ENCODE results near the gene IGLON5. TPM values are rescaled to one million over a fixed set of nuclear protein-coding genes. Genes with fewer than 3 reads are reported as not detected.

IGLON5 gene
- total RNA-seq = not detected in 2 replicates

DNA sequence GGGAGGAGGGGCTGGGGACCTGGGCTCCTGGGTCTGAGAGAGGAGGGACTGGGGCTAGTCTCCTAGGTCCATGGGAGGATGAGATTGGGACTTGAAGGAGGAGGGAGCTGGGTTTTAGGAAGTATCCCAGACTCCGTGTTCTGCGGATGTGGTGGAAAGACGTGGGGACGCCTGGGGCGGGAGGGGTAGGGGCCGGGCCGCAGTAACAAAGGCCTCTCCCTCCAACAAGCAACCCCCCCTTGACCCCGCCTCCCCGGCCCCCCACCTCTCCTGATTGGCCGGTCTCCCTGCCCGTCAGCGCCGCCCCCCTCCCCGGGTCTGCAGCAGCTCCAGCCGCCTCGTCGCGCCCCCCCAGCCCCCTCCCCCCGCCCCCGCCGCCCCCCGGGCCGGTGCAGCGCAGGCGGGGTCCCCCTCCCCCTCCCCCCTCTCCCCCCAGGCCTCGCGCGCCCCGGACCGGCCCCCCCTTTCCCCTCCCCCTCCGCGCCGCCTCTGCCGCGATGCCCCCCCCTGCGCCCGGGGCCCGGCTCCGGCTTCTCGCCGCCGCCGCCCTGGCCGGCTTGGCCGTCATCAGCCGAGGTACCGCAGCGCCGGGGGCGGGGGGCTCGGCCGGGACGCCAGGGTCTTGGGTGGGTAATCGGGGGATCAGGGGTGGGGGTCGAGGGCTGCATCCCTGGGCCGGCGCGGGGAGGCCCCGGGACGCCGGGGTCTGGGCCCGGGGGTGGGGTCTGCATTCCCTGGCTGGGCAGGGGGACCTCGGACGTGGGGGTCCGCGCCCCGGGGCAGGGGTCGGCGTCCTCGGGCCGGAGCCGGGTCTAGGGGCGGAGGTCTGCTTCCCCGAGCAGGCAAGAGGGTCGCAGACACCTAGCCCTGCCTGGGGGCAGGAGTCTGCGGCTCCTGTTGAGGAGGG is at the start of gene IGLON5:
TSS of gene IGLON5 (plus strand) at position 294 of the 907 bp plus-strand sequence. CDS start at position 498, 204 bp downstream.

DNA sequence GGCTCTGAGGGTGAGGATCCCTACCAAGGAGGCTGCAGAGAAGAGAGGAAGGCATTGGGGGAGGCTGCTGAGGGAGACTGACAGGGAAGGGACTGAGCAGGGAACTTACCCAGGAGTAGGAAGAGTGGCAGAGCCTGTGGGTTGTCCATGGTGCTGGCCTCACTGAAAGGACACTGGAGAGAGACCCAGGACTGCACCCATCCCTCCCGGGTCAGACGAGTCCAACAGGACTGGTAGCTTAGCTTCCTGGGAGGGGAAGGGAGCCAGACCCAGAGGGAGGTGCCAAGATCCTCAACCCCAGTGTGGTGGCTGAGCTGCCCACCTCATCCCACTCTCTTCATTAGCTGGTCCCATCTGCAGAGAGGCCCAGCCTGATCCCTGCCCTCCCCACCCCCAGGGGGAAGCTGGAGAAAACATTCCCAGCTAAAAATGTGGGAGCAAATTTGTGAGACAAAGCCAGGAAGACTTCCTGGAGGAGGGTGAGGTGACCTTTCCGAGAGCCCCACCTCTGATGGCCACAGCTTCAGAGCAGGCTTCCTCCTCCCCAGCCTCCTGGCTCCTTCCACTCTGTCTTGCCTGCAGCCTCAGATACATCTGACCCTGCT is 30.6 kb downstream of the IGLON5 start, which contains the start of gene VSIG10L:
TSS of gene VSIG10L (minus strand) at position 164 of the 605 bp plus-strand sequence. CDS start at position 149, 15 bp downstream.

DNA sequence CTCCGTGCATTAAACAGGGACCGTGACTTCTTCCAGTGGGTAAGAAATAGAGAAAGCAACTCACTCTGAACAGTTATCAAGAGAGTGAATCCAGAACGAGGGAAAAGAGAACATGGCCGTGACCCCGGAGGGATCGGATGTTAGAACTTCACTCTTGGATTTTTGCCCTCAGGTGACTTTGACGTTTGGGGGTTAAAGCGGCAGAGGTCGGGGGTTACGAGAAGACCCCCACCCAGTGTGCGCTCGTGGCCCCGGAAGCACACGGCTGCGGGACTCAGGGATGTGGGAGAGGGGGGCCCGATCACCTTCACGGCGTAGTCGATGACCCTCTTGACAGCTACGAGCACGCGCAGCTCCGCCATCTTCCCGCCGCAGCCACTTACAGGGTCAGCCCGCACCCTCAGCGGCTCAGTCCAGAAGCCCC is 54.5 kb downstream of the IGLON5 start, which contains the start of gene ETFB:
TSS of gene ETFB (minus strand) at position 424 of the 424 bp plus-strand sequence. CDS start at position 362, 62 bp downstream.

DNA sequence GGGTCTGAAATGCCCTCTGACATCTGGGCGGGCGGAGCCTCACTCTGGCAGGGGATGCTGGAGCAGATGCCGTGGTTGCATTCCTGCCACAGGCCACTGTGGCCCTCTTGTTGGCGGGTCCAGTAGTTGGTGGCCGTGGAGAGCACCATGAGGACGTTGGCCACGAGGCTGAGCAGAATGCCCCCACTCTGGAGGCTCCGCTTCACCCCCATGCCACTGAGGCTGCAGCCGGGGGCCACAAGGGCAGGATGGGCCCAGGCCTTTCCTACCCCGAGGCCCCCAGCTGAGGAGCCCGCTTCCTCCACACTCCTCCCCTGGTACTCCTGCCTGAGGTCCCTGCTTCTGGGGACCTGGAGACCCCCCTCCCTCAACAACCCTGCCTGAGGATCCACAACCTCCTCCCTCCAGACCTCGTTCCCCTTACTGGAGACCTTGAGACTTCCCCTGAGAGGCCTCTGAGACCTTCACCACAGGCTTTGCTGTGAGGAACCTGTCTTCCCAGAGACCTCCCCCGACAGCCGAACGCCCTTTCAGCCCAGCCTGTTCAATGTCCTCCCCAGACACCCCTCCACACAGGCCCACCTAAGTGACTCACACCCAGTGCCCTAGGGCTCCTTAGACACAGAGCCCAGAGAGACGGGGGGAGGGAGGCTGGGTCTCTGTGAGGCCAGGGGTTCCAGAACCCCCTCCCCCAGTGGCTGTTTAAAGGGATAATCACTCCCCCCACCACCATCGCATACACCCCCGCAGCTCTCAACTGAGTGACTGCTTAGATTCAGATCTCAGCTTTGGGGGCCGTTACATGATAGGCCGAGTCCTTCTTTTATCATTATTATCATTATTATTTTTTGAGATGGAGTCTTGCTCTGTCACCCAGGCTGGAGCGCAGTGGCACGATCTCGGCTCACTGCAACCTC is 57.2 kb downstream of the IGLON5 start, which contains the start of gene CLDND2:
TSS of gene CLDND2 (minus strand) at position 638 of the 917 bp plus-strand sequence. CDS start at position 212, 426 bp downstream.

DNA sequence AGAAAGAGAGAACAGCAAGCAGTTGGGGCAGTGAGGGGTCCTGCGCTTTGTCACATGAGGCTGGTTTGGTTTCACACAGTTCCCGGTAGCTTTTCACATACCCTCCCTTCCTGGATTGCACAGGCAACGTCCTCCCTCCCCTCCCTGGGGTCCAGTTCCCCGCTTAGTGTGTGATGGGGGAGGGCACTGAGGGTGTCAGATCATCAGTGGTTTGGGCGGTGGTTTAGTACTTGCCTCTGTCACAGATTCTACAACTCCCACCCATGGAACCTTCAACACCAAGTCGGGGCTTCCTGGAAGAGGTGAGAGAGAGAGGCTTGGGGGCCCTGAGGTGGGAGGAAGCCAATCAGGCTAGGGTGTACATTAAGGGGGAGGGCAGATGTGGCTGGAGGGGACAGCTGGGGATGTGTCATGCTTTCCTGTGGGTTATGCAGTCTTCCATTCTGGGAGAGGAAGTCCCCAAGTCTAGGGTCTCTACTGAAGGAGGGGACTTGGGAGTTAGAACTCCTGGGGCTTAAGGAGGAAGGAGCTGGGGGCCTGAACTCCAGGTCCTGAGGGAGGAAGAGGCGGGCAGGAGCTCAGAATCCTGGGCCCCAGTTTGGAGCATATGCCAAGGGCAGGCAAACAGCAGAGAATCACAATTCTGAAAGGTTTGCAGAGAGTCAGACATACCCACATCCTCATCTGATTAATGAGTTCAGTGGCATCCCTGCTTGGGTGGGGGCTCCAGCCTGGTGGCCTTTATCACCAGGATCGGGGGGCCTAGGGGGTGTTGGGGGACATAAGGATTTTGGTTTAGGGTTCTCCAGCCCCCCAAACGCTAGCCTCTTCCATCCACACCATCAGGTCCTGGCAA is 61.4 kb downstream of the IGLON5 start, which contains the start of gene NKG7:
TSS of gene NKG7 (minus strand) at position 6 of the 856 bp plus-strand sequence. CDS start 119 bp downstream, outside the sequence.

Other genes starting within 250 kb of the IGLON5 start
- not detected in 2 replicates for gene KLK13, start 246.6 kb upstream of the IGLON5 start, total RNA-seq
- gene KLK14, start 228.8 kb upstream of the IGLON5 start, total RNA-seq = not detected in 2 replicates
- 2.4 and 4.3 TPM in 2 replicates for gene CTU1, start 203.2 kb upstream of the IGLON5 start, total RNA-seq
- gene SIGLEC9, start 186.7 kb upstream of the IGLON5 start, total RNA-seq = under 0.01 TPM in 1 of 2 replicates, not detected in the other
- gene SIGLEC7, start 169.3 kb upstream of the IGLON5 start, total RNA-seq = not detected in 2 replicates
- gene CD33, start 86.6 kb upstream of the IGLON5 start, total RNA-seq = not detected in 2 replicates
- gene SIGLECL1, start 60.6 kb upstream of the IGLON5 start, total RNA-seq = not detected in 2 replicates
- 0.32 and 0.43 TPM in 2 replicates for gene VSIG10L, start 30.5 kb downstream of the IGLON5 start, total RNA-seq
- 405 and 442 TPM in 2 replicates for gene ETFB, start 54.7 kb downstream of the IGLON5 start, total RNA-seq
- gene CLDND2, start 57.4 kb downstream of the IGLON5 start, total RNA-seq = not detected in 2 replicates
- not detected in 2 replicates for gene NKG7, start 61.0 kb downstream of the IGLON5 start, total RNA-seq
- gene LIM2, start 76.3 kb downstream of the IGLON5 start, total RNA-seq = not detected in 2 replicates
- gene C19orf84, start 78.9 kb downstream of the IGLON5 start, total RNA-seq = not detected in 2 replicates
- gene SIGLEC10, start 106.0 kb downstream of the IGLON5 start, total RNA-seq = not detected in 2 replicates
- not detected in 2 replicates for gene SIGLEC8, start 146.8 kb downstream of the IGLON5 start, total RNA-seq
- not detected in 2 replicates for gene CEACAM18, start 166.9 kb downstream of the IGLON5 start, total RNA-seq
- not detected in 2 replicates for gene SIGLEC12, start 190.2 kb downstream of the IGLON5 start, total RNA-seq
- not detected in 2 replicates for gene SIGLEC6, start 220.0 kb downstream of the IGLON5 start, total RNA-seq